ENCODE data around the gene C1QL4. TPM values are rescaled to one million over a fixed set of nuclear protein-coding genes. Genes with fewer than 3 reads are reported as not detected.
"Not testable (repeated sequence)": the region's sequence is repeated elsewhere in the genome, so short reads cannot be mapped to it uniquely, and the experiment has no call there.

C1QL4 gene
- 0.07 to 0.10 TPM (median 0.09 TPM) in 3 replicates for polyA plus RNA-seq
- not detected for polyA plus RNA-seq (2011; ENCODE audit: low read depth)
- polyA plus RNA-seq (2011; cell fraction: cytosol; rRNA removed), result 0.08 TPM in 1 of 2 replicates, not detected in the other
- polyA plus RNA-seq (2011; cell fraction: nucleus; rRNA removed), result 0.10 and 0.12 TPM in 2 replicates
- polyA plus RNA-seq (2012; ENCODE audit: low replicate concordance), result 0.38 TPM in 1 of 2 replicates, not detected in the other
- polyA minus RNA-seq, result not detected in 3 replicates
- not detected for polyA minus RNA-seq (2011; cell fraction: cytosol; rRNA and poly(A)+ RNA removed)
- polyA minus RNA-seq (2011; cell fraction: nucleus; rRNA and poly(A)+ RNA removed), result not detected in 2 replicates

- dilution Hi-C loops (cut with MboI; ENCODE audit: extremely low pct_ligation_motif_present, low sequenced_read_pairs), result no loop called here
- Histone ChIP-seq H2AFZ (ENCODE audit: control insufficient read depth, low read length) (peak within 1 kb of the TSS; percentile 88), H3K4me1 (ENCODE audit: control insufficient read depth, extremely low read depth, insufficient read depth, low read length) (peaks cover 11% of the 10 kb centered on the region), H3K36me3 (ENCODE audit: control insufficient read depth in 2 of 2, extremely low read depth in 1 of 2, insufficient read depth in 2 of 2, low read length in 2 of 2) (no peaks in the 10 kb centered on the region), H3K27ac (ENCODE audit: control insufficient read depth, insufficient read depth, low read length) (no peak within 1 kb of the TSS), H4K20me1 (ENCODE audit: control insufficient read depth, extremely low read depth, insufficient read depth, low read length) (no peaks in the 10 kb centered on the region), H3K4me2 (ENCODE audit: control insufficient read depth, extremely low read depth, insufficient read depth, low read depth, low read length) (peak within 1 kb of the TSS; percentile 87), H3K27me3 (ENCODE audit: control insufficient read depth, extremely low read depth, insufficient read depth, low read length) (peaks cover 29% of the 10 kb centered on the region), H3K9me1 (ENCODE audit: control insufficient read depth, extremely low read depth, insufficient read depth, low read length) (no peaks in the 10 kb centered on the region), H3K9me3 (ENCODE audit: control insufficient read depth, low read depth, low read length) (no peaks in the 10 kb centered on the region), H3K4me3 (ENCODE audit: control insufficient read depth in 2 of 3, extremely low read depth in 1 of 3, insufficient read depth in 2 of 3, low read depth in 1 of 3, low read length in 3 of 3) (peak within 1 kb of the TSS; percentile 26 to 72 (median 65)), H3K79me2 (ENCODE audit: control insufficient read depth, insufficient read depth, low read length) (no peaks in the 10 kb centered on the region), H3K9ac (ENCODE audit: control insufficient read depth, extremely low read depth, insufficient read depth, low read length) (peak within 1 kb of the TSS; percentile 22)
- DNase-seq (ENCODE audit: low read depth, low spot score) (no peak), FAIRE-seq (no peak)
- peak; percentile 47 for TF ChIP-seq EZH2 (IDR thresholded peaks at IDR 0.05; ENCODE audit: low read length)
- TF ChIP-seq CTCF (optimal IDR thresholded peaks at IDR 0.05 in 1 of 3, IDR thresholded peaks at IDR 0.05 in 1 of 3, conservative IDR thresholded peaks at IDR 0.05 in 1 of 3; ENCODE audit: extremely low read depth in 1 of 3, insufficient read depth in 2 of 3, low read length in 3 of 3), result peak in 2 of 3 experiments; percentile 87 to 97
Measured at GRCh38 chr12:49336645-49337584, at the start of gene C1QL4. Gene C1QL4, minus strand, starts transcription at chr12:49337188. Its CDS starts 711 bp downstream, at chr12:49336477.

- H3K4me2 ChIP-seq (ENCODE audit: control insufficient read depth, extremely low read depth, insufficient read depth, low read depth, low read length); H3K9me3 ChIP-seq (ENCODE audit: control insufficient read depth, low read depth, low read length); dilution Hi-C loops (cut with MboI; ENCODE audit: extremely low pct_ligation_motif_present, low sequenced_read_pairs): not testable (repeated sequence)
Measured at GRCh38 chr12:49380184-49380583, 43.2 kb upstream of the C1QL4 start.

More at GRCh38 chr12:49380184-49380583, 43.2 kb upstream of the C1QL4 start:
- not testable (repeated sequence) for H3K4me3 ChIP-seq (ENCODE audit: control insufficient read depth in 2 of 3, extremely low read depth in 1 of 3, insufficient read depth in 2 of 3, low read depth in 1 of 3, low read length in 3 of 3); FAIRE-seq; DNase-seq (ENCODE audit: low read depth, low spot score); H2AFZ ChIP-seq (ENCODE audit: control insufficient read depth, low read length); H3K27ac ChIP-seq (ENCODE audit: control insufficient read depth, insufficient read depth, low read length); H3K4me1 ChIP-seq (ENCODE audit: control insufficient read depth, extremely low read depth, insufficient read depth, low read length); H3K27me3 ChIP-seq (ENCODE audit: control insufficient read depth, extremely low read depth, insufficient read depth, low read length); H4K20me1 ChIP-seq (ENCODE audit: control insufficient read depth, extremely low read depth, insufficient read depth, low read length); H3K9me1 ChIP-seq (ENCODE audit: control insufficient read depth, extremely low read depth, insufficient read depth, low read length); H3K9ac ChIP-seq (ENCODE audit: control insufficient read depth, extremely low read depth, insufficient read depth, low read length); H3K36me3 ChIP-seq (ENCODE audit: control insufficient read depth in 2 of 2, extremely low read depth in 1 of 2, insufficient read depth in 2 of 2, low read length in 2 of 2)
- H3K79me2 ChIP-seq (ENCODE audit: control insufficient read depth, insufficient read depth, low read length), result peaks cover 74% of the 10 kb centered on the region

Data from keratinocyte (primary cell).